Activated T-cell treated with anti-CD3 and anti-CD28 coated beads for 4 hours (primary cell): ENCODE measurements around the gene ABCB4.
"Not testable (repeated sequence)": the region's sequence is repeated elsewhere in the genome, so short reads cannot be mapped to it uniquely, and the experiment has no call there.

Experiments
- DNase-seq: peaks from one replicate; pipeline ENCODE4 v3.0.0-alpha.2; 2020

ABCB4 gene

GRCh38 chr7:87474533-87475358 is 734 bp downstream of the ABCB4 start:
- no peak for DNase-seq

GRCh38 chr7:87473986-87474385 is 1.5 kb downstream of the ABCB4 start:
- no peak for DNase-seq

- DNase-seq = no peak
Measured at GRCh38 chr7:87473192-87473591, 2.3 kb downstream of the ABCB4 start.

GRCh38 chr7:87471473-87471872 is 4.0 kb downstream of the ABCB4 start:
- no peak for DNase-seq

GRCh38 chr7:87469204-87469603 is 6.3 kb downstream of the ABCB4 start:
- DNase-seq = not testable (repeated sequence)

- DNase-seq = not testable (repeated sequence)
Measured at GRCh38 chr7:87465534-87465880, 10.0 kb downstream of the ABCB4 start.

GRCh38 chr7:87464830-87465533 is 10.5 kb downstream of the ABCB4 start:
- DNase-seq = not testable (repeated sequence)

GRCh38 chr7:87463982-87464381 is 11.5 kb downstream of the ABCB4 start:
- no peak for DNase-seq

GRCh38 chr7:87460444-87460843 is 15.0 kb downstream of the ABCB4 start:
- not testable (repeated sequence) for DNase-seq

GRCh38 chr7:87459941-87460340 is 15.5 kb downstream of the ABCB4 start:
- no peak for DNase-seq

GRCh38 chr7:87458148-87458547 is 17.3 kb downstream of the ABCB4 start:
- DNase-seq = no peak

GRCh38 chr7:87456247-87456646 is 19.2 kb downstream of the ABCB4 start:
- DNase-seq = no peak

GRCh38 chr7:87452279-87452678 is 23.2 kb downstream of the ABCB4 start:
- no peak for DNase-seq

GRCh38 chr7:87451187-87451586 is 24.3 kb downstream of the ABCB4 start:
- no peak for DNase-seq

- no peak for DNase-seq
Measured at GRCh38 chr7:87450706-87451105, 24.8 kb downstream of the ABCB4 start.

- DNase-seq = no peak
Measured at GRCh38 chr7:87448388-87448787, 27.1 kb downstream of the ABCB4 start.

- DNase-seq = no peak
Measured at GRCh38 chr7:87447116-87447635, 28.3 kb downstream of the ABCB4 start.

GRCh38 chr7:87445897-87446296 is 29.6 kb downstream of the ABCB4 start:
- DNase-seq = no peak

GRCh38 chr7:87435546-87435945 is 39.9 kb downstream of the ABCB4 start:
- DNase-seq = no peak

GRCh38 chr7:87432536-87432935 is 42.9 kb downstream of the ABCB4 start:
- no peak for DNase-seq

GRCh38 chr7:87427288-87427687 is 48.2 kb downstream of the ABCB4 start:
- no peak for DNase-seq

GRCh38 chr7:87426160-87426559 is 49.3 kb downstream of the ABCB4 start:
- DNase-seq = no peak

GRCh38 chr7:87424075-87424474 is 51.4 kb downstream of the ABCB4 start:
- DNase-seq = no peak

GRCh38 chr7:87420173-87420572 is 55.3 kb downstream of the ABCB4 start:
- no peak for DNase-seq
